Lung (tissue), 12 donors: ENCODE data around the gene FBXO28. TPM values are rescaled to one million over a fixed set of nuclear protein-coding genes. Genes with fewer than 3 reads are reported as not detected.

ENCODE experiments used
- ATAC-seq: fragments of 200-7000 bp; cut with Tn5 transposase; one replicate; pipeline ENCODE4 v1.9.1; 2020; ENCODE audit warnings: moderate number of reproducible peaks; ENCODE audit not compliant: insufficient read depth, low FRiP score
- DNase-seq, 3 donors: peaks; one replicate each; pipeline ENCODE4 v3.0.0-alpha.2; 2013 to 2017
- H3K27ac ChIP-seq, 2 donors: one replicate each; pipeline ENCODE4 v1.5.1; 2013; ENCODE audit warnings: mild to moderate bottlenecking in 2 of 2, moderate library complexity in 2 of 2, control low read depth in 1 of 2, inconsistent platforms in 1 of 2, low read depth in 1 of 2, low read length in 1 of 2
- H3K27me3 ChIP-seq, 3 donors: one replicate each; pipeline ENCODE4 v1.5.1; 2013; ENCODE audit warnings: low read length in 2 of 3; ENCODE audit not compliant: control insufficient read depth in 3 of 3, insufficient read depth in 3 of 3
- H3K36me3 ChIP-seq, 4 donors: one replicate each; pipeline ENCODE4 v1.5.1; 2013; ENCODE audit warnings: low read length in 4 of 4, mild to moderate bottlenecking in 1 of 4, moderate library complexity in 1 of 4; ENCODE audit not compliant: control insufficient read depth in 4 of 4, insufficient read depth in 4 of 4
- H3K4me1 ChIP-seq, 5 donors: one replicate each; pipeline ENCODE4 v1.5.1; 2013; ENCODE audit warnings: low read length in 5 of 5, mild to moderate bottlenecking in 2 of 5, moderate library complexity in 1 of 5; ENCODE audit not compliant: control insufficient read depth in 5 of 5, insufficient read depth in 5 of 5
- H3K4me3 ChIP-seq: one replicate; pipeline ENCODE4 v1.5.1; 2013; ENCODE audit warnings: mild to moderate bottlenecking, control low read depth, moderate library complexity
- H3K9ac ChIP-seq, 2 donors: one replicate each; pipeline ENCODE4 v1.5.1; 2013; ENCODE audit warnings: low read length in 2 of 2, control low read depth in 1 of 2; ENCODE audit not compliant: insufficient read depth in 1 of 2
- H3K9me3 ChIP-seq, 4 donors: one replicate each; pipeline ENCODE4 v1.5.1; 2013; ENCODE audit warnings: low read length in 3 of 4, mild to moderate bottlenecking in 1 of 4, moderate library complexity in 1 of 4; ENCODE audit not compliant: control insufficient read depth in 4 of 4, insufficient read depth in 3 of 4
- CTCF ChIP-seq: IDR thresholded peaks from 2 replicates; pipeline ENCODE4 v1.5.1; 2012; ENCODE audit warnings: mild to moderate bottlenecking; ENCODE audit errors: control extremely low read depth, extremely low read depth
- WGBS, 2 donors: extraction: QIAGEN DNeasy Blood & Tissue Kit; methylation state at CpG; one replicate each; pipeline ENCODE4 v1.1.7; 2013; 5-methylcytosine and 5-hydroxymethylcytosine counted together
- polyA plus RNA-seq, 2 donors: library from polyadenylated mRNA; stranded (reverse); fragments of 200-250 nt; gene quantifications; one replicate each; pipeline ENCODE4 v1.2.1, GENCODE V29; 2013
- total RNA-seq, 2 donors: library from RNA; depleted of rRNA in 1 of 2; stranded (reverse); fragments of >200 nt in 1 of 2; gene quantifications; one replicate each; pipeline ENCODE4 v1.2.1, GENCODE V29; 2014 to 2021
- donor health status: control.
- donor health status: control.
- donor health status: Bipolar disorder and iron deficiency.
- donor health status: healthy.
- donor health status: DM: yes; HTN: yes; CAD: no.

FBXO28 gene
- total and polyA plus RNA-seq, 4 donors = 10.1 to 41.5 (median 19.7) TPM

GRCh38 chr1:224092111-224092510, 21.8 kb upstream of the FBXO28 start:
- Histone ChIP-seq H3K36me3 (no peaks in the 10 kb centered on the region), H3K27ac (no peak overlapping the region), H3K4me3 (no peak overlapping the region), H3K27me3 (peaks cover 0 to 2% (median 0%) of the 10 kb centered on the region in 3 donors), H3K9me3 (no peaks in the 10 kb centered on the region), H3K4me1 (peaks cover 0 to 6% (median 0%) of the 10 kb centered on the region in 5 donors), H3K9ac (no peak overlapping the region)
- WGBS, 2 donors = 83 to 89% methylated on average over 1 of the region's 1 CpG
- TF ChIP-seq CTCF = no peak
- no peak for DNase-seq
- no peak for ATAC-seq

DNA sequence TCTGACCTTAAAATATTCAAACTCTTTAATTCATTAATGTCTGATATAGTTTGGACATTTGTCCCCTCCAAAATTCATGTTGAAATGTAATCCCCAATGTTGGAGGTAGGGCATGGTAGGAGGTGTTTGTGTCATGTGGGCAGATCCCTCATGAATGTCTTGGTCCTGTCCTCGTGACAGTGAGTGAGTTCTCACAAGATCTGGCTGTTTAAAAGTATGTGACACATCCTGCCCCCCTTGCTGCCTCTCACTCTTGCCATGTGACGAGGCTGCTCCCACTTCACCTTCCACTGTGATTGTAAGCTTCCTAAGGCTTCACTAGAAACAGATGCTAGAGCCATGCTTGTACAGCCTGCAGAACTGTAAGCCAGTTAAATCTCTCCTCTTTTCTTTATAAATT, 21.3 kb upstream of the FBXO28 start:
- Histone ChIP-seq H3K9me3 (no peaks in the 10 kb centered on the region), H3K4me1 (peaks cover 0 to 2% (median 0%) of the 10 kb centered on the region in 5 donors), H3K27me3 (peaks cover 0 to 2% (median 0%) of the 10 kb centered on the region in 3 donors), H3K4me3 (no peak overlapping the region), H3K27ac (no peak overlapping the region), H3K9ac (no peak overlapping the region), H3K36me3 (no peaks in the 10 kb centered on the region)
- WGBS, 2 donors = 77 to 83% methylated on average over 2 of the region's 2 CpGs
- no peak for TF ChIP-seq CTCF
- ATAC-seq (no peak), DNase-seq (no peak)

DNA sequence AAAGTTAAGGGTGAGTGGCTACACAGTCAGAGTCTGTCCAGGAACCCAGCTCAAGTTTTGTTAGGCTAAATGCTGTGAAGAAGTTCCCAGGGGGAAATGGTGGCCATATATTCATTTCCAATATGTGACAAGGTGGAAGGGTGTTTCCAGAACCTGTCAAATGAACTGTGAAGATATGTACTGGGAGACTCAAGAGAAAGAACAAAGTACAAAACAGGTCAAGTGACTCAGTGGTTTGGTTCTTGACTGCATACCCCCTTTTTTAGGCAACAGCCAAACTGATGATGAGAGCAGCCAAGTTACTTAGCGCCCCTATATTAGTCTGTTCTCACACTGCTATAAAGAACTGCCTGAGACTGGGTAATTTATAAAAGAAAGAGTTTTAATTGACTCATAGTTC, 18.6 kb upstream of the FBXO28 start:
- H3K27me3 ChIP-seq = peaks cover 0 to 5% (median 0%) of the 10 kb centered on the region in 3 donors
- no peaks in the 10 kb centered on the region for H3K9me3 ChIP-seq
- no peaks in the 10 kb centered on the region for H3K4me1 ChIP-seq
- DNase-seq (no peak), ATAC-seq (no peak)
- H3K9ac ChIP-seq = no peak overlapping the region
- no peaks in the 10 kb centered on the region for H3K36me3 ChIP-seq
- 87 to 95% methylated on average over 1 of the region's 1 CpG for WGBS, 2 donors
- H3K4me3 ChIP-seq = no peak overlapping the region
- no peak overlapping the region for H3K27ac ChIP-seq
- no peak for TF ChIP-seq CTCF

DNA sequence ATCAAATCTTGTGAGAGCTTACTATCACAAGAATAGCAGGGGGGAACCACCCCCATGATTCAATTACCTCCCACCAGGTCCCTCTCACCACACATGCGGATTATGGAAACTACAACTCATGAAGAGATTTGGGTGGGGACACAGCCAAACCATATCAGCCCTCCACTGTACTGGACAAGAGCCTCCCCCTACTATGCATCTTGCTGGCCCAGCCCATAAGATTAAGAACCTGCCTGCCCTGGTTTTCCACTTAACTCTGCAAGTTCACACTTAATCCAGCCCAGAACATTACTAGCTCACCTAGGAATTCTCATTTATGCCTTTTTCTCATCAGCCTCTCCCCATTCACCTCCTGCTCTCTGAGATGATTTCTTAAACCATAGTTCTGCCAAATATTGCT, 18.0 kb upstream of the FBXO28 start:
- Histone ChIP-seq H3K27ac (no peak overlapping the region), H3K36me3 (no peaks in the 10 kb centered on the region), H3K27me3 (peaks cover 0 to 5% (median 0%) of the 10 kb centered on the region in 3 donors), H3K4me3 (no peak overlapping the region), H3K9me3 (no peaks in the 10 kb centered on the region), H3K4me1 (no peaks in the 10 kb centered on the region), H3K9ac (no peak overlapping the region)
- no peak for ATAC-seq
- DNase-seq = no peak
- WGBS, 2 donors = 84 to 95% methylated on average over 1 of the region's 1 CpG
- TF ChIP-seq CTCF = no peak
